Stimulated activated CD4-positive, alpha-beta T cell treated with anti-CD3 and anti-CD28 coated beads, Interleukin-1b, Interleukin-23, amount 100 ng/mL, for 4 hours (primary cell): ENCODE data around the gene ARHGEF7.
"Not testable (repeated sequence)": the region's sequence is repeated elsewhere in the genome, so short reads cannot be mapped to it uniquely, and the experiment has no call there.

ENCODE experiments used
- DNase-seq, 2 donors: peaks; one replicate each; pipeline ENCODE4 v3.0.0-alpha.2; 2020; ENCODE audit warnings: low read depth in 2 of 2

ARHGEF7 gene, protein sequence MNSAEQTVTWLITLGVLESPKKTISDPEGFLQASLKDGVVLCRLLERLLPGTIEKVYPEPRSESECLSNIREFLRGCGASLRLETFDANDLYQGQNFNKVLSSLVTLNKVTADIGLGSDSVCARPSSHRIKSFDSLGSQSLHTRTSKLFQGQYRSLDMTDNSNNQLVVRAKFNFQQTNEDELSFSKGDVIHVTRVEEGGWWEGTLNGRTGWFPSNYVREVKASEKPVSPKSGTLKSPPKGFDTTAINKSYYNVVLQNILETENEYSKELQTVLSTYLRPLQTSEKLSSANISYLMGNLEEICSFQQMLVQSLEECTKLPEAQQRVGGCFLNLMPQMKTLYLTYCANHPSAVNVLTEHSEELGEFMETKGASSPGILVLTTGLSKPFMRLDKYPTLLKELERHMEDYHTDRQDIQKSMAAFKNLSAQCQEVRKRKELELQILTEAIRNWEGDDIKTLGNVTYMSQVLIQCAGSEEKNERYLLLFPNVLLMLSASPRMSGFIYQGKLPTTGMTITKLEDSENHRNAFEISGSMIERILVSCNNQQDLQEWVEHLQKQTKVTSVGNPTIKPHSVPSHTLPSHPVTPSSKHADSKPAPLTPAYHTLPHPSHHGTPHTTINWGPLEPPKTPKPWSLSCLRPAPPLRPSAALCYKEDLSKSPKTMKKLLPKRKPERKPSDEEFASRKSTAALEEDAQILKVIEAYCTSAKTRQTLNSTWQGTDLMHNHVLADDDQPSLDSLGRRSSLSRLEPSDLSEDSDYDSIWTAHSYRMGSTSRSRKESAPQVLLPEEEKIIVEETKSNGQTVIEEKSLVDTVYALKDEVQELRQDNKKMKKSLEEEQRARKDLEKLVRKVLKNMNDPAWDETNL

DNA sequence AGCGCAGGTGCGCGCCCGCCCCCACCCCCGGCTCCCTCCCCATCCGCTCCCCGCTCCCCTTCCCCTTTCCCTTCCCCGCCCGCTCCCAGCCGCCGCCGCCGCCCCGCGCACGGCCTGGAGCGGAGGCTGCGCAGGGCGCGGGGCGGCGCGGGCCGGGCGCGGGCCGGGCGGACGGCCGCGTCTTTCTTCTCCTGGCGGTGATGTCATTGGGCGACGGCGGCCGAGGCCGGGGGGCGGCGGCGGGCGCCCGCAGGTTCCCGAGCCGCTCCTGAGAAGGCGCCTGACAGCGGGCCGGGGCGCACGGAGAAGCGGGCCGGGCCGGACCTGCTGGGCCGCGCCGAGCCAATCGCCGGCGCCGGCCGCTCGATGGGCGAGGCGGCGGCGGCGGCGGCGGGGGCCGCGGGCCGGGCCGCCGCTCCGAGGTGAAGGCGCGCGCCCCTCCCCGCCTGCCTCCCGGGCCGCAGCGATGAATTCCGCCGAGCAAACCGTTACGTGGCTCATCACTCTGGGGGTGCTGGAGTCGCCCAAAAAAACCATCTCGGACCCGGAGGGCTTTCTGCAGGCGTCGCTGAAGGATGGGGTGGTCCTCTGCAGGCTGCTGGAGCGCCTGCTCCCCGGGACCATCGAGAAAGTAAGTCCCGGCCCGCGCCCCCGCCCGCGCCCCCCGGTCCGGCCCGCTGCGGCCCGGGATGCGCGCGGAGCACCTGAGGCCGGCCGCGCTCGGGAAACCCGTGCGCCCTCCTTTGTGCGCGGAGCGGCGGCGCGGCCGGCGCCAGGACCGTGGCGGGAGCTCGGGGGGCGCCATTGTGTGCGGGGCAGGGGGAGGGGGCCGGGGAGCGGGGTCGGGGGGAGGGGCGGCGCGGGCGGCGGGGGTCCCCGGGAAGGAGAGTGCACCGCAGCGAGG is at the start of gene ARHGEF7:
ARHGEF7 (plus strand) TSS at position 250 of the 904 bp plus-strand sequence; CDS start at position 467, 217 bp downstream.
- DNase-seq, result no peak

DNA sequence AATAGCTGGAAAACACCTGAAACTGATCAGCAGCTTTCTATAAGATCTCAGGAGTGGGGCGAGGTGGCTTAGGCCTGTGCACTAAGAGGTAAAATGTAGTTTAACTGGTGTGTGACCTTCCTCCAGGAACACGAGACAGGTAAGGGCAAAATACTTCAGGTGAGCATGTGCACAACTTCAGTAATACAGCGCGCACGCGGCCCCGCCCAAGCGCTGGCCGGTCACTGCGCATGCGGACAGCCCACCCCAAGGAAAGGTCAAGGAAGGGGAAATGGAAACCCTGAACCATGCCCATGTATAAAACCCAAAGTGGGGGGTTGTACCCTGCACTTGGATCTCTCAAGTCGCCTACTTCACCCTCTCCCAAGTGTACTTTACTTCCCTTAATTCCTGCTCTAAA is 49.4 kb upstream of the ARHGEF7 start:
- DNase-seq, result no peak

DNA sequence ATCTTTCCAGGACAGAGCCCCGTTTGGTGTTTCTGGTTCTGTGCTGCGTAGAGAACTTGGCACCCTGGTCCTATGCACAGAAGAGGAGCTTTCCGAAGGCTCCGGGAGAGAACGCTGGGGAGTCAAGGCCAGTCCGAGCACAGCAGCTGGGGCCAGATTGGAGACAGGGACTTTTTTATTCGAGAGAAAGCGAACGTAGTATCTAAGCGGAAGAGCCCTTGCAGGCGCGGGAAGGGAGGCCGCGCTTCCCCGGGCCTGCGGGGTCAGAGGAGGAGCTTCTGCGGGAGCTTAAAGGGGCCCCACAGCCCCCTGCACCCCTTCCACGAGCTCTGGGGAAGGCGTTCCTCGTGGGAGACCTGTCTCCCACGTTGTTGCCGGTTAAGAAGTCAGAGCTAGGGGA is 48.6 kb upstream of the ARHGEF7 start:
- DNase-seq, result no peak

DNA sequence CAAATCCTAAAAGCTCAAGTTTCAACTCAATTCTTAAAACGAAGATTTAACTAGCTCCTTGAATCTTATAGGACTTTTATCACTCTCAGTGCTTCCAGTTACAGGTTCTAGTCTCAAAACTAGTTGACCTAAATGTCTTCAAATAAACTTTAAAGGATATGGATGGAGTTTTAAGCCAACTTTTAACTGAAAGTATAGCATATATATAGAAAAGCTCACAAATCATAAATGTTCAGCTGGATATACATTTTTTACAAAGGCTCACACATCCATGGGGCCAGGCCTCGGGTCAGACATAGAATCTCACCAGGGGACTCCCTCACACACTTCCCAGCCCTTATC is 47.1 kb upstream of the ARHGEF7 start:
- DNase-seq, result no peak

DNA sequence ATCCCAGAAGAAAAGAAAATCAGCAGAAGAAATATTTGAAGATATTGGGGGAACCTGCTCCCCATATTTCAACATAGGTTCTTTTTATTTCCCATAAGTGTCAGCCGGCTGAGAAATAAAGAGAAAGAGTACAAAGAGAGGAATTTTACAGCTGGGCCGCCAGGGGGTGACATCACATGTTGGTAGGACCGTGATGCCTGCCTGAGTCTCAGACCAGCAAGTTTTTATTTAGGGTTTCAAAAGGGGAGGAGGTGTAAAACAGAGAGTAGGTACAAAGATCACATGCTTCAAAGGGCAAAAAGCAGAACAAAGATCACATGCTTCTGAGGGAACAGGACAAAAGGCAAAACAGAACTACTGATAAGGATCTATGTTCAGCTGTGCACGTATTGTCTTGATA is 44.0 kb upstream of the ARHGEF7 start:
- not testable (repeated sequence) for DNase-seq

DNA sequence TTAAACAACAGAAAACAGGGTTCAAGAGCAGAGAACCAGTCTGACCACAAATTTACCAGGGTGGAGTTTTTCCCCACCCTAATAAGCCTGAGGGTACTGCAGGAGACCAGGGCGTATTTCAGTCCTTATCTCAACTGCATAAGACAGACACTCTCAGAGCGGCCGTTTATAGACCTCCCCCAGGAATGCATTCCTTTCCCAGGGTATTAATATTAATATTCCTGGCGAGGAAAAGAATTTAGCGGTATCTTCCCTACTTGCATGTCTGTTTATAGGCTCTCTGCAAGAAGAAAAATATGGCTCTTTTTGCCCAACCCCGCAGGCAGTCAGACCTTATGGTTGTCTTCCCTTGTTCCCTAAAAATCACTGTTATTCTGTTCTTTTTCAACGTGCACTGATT is 43.6 kb upstream of the ARHGEF7 start:
- DNase-seq, result not testable (repeated sequence)

DNA sequence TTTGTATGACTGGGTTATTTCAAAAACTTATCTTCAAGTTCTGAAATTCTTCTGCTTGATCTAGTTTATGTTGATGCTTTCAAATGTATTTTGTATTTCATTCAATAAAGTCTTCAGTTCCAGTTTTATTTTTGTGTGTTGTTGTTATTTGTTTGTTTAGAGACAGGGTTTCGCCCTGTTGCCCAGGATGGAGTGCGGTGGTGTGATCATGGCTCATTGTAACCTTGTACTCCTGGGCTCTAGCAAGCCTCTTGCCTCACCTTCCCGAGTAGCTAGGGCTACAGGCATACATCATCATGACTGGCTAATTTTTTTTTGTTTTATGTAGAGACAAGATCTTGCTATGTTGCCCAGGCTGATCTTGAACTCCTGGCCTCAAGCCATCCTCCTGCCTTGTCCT is 40.3 kb upstream of the ARHGEF7 start:
- no peak for DNase-seq

DNA sequence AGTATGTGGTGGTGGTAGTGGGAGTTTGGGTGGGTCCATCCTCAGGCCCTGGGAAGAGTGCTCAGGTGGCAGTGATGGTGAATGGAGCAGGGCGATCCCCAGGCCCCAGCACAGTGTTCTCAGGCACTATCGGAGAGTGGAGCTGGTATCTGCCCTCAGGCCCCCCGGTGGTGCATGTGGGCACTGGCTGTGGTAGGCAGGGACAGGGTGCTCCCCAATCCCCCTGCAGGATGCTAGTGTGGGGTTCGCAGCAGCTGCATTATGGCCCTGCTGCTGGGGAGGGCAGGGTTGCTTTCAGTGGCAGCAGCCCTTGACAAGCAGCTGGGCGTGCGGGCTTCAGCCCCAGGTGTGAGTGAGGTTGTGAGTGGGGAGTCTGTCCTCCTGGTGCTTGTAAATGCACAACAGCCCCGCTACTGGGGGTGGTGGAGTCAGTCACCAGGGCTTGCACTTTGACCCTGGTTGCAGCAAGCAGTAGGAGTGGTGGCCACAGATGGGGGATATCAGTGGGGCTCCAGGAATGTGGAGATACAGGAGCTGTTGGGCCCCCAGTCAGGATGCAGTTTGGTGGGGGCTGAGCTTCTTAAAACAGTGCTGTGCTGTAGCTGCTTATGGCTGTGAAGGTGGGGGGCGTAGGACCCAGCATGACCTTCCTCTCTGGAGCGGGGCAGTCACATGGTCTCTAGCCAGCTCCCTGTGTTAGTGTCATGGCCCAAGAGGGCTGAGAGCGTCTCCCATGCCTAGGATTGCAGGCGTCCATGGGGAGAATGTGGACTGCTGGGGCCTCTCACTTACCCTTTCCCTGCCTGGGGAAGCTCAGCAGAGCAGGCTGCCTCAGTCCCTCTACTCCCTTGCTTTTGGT is 38.7 kb upstream of the ARHGEF7 start:
- DNase-seq, result no peak

DNA sequence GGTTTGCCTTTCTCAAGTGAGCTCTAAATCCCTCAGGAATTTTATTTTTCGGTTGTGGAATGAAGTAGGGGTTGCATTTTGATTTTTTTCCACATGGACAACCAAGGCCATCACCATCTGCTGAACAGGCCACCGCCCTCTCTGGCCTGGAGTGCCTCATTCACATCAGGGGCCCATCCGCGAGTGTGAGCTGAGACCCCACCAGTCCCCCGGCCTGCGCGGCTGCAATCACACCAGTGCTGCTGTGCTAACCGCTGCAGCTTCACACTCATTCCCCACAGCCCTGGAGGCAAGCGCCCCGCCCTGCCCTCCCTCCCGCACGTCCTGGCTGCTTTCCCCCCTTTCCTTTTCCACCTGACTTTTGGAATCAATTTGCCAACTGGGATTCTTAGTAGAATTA is 35.7 kb upstream of the ARHGEF7 start:
- DNase-seq, result no peak

DNA sequence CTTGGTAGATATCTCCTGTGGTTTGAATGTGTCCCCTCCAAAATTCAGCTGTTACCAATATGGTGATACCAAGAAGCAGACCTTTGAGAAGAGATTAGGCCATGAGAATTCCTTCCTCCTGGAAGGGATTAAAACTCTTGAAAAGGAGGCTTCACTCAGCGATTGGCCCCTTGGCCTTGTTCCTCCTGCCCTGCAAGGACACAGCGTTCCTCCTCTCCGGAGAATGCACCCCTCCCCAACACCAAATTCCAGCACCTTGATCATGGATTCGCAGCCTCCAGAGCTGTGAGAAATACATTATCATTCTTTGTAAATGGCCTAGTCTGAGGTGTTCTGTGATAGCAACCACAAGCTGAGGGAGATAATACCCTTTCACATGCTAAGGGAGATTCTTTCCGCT is 34.5 kb upstream of the ARHGEF7 start:
- no peak for DNase-seq

DNA sequence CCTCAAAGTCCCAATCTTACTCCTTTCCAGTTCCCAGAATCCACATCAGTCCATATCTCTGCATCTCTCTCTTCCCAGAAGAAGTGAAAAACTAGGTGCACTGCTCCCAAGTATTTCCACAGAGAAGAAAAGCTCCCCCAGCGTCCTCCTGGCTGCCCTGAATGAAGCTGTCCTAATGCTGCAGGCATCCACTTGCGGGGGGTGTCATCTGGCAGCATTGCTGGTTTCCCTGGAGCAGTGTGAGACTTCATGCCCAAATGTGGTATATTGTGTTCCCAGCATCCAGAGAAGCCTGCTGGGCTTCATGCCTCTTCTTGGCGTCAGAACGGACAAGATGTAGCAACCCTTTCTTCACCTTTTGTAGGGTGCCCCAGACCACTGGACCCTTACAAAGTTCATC is 32.9 kb upstream of the ARHGEF7 start:
- no peak for DNase-seq

DNA sequence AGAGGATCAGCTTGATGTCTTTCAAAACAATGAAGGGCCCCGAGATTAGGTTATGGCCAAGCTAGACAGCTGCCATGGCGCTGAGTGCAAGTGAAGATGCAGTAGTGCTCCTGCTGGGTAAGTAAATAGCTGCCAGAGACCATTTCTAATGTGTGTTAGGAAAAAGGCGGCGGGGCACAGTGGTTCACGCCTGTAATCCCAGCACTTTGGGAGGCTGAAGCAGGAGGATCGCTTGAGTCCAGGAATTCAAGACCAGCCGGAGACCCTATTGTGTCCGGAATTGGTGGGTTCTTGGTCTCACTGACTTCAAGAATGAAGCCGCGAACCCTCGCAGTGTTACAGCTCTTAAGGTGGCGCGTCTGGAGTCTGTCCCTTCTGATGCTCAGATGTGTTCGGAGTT is 32.3 kb upstream of the ARHGEF7 start:
- DNase-seq, result not testable (repeated sequence)

DNA sequence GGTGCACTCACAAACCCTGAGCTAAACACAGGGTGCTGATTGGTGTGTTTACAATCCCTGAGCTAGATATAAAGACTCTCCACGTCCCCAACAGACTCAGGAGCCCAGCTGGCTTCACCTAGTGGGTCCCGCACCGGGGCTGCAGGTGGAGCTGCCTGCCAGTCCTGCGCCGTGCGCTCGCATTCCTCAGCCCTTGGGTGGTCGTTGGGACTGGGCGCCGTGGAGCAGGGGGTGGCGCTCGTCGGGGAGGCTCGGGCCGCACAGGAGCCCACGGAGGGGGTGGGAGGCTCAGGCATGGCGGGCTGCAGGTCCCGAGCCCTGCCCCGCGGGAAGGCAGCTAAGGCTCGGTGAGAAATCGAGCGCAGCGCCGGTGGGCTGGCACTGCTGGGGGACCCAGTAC is 31.4 kb upstream of the ARHGEF7 start:
- DNase-seq, result not testable (repeated sequence)

DNA sequence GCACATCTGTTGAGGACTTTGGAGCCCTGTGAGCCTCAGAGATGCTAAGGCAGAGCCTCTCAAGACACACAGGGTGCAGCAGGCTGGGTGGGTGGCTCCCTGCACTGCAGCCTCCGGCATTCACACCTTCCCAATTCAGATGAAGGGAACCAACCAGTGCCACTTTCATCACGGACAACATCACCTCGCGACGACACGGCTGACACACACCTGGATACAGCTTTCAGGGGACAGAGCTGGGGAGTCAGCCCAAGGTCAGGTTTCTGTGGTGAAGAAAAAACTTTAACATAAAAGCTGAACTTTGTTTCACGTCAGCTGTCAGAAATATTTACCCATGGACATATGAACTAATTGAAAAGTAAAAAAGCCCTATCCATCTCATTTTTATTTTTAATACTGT is 24.9 kb upstream of the ARHGEF7 start:
- DNase-seq, result no peak

DNA sequence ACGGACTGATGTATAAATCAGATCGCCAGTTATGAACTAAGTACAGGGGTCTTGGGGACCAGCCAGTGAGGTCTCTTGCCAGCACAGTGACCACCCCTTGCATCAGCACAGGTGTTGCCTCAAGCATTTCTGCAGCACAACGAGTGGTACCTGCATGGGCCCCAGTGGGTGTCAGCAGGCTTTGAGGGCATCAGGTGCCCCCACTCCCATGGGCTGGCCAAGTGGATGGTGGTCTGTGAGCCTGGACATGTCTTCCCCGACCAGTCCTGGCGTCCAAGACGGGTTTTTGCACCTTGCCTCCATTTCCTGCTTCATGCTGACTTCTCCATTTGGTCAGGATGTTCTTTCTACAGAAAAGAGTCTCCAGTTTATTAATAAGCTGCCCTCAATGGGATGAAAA is 22.4 kb upstream of the ARHGEF7 start:
- DNase-seq, result no peak

DNA sequence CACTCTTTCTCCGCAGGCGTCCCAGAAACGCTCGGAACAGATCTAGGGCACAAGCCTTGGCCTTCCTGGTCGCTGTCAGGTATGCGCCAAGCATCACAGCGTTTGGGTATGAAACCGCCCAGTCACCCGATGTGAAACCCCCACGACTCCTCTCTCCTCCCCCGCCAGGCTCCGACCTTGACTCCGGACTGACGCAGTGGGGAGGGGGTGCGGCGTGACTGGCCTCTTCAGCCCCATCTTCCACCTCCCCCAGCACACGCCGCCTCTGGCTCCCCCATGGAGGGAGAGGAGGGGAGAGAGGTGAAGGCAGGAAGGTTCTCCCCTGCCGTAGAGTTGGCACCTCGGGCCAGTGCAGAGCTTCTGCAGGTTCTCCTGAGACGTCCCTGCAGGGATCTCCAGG is 22.0 kb upstream of the ARHGEF7 start:
- no peak for DNase-seq

DNA sequence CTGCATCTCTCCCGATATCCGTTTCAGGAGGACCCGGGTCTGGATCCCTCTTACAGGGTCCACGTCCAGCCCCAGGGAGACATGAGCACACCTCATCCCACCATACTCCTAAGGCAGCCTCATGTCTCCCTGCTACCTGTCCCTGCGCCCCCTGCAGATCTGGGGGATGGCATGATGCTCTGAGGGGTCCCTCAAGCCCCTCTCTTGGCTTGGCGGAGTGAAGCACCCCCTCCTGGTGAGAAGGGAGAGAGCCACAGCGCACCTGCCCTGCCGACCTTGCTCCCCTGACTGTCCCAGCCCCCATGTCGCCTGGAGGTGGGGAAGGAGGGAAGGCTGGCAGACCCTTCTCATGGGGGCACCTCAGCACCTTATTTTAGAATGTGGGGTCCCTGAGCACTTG is 21.5 kb upstream of the ARHGEF7 start:
- no peak for DNase-seq

DNA sequence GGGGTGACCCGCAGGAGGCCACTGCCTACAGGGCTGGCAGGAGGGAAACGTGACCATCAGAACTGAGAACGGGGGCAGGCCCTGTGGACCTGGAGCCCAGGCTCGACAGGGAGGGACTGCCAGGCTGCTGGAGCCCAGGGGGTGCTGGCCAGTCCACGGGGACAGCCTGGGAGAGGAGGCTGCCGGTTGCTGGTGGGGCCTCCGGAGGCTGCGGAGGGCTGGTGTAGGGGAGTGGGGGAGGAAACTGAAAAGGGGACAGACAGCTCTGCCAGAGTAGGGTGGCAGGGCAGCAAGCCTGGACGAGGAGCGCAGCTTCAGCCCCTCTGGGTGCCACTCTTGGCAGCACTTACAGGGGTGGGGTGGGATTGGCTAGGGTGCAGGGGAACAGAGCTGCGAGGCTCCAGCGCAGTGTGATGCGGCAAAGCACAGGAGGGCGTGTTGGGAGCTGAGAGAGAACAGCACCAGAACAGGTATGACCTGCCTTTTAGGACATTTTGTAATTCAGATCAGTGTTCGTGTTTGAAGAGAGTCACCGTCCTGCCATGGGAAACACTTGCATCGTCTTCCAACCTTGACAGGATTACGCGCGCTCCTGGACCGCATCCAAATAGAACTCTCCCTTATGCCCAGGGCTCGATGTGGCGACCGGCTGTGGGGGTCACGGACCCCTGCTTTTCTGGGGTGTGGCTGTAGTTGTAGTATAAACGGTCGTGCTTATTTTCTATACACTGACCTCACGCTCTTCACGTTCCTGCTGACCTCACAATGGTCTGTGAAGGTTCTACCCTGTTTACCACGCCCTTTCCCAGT is 19.9 kb upstream of the ARHGEF7 start:
- DNase-seq, result no peak

DNA sequence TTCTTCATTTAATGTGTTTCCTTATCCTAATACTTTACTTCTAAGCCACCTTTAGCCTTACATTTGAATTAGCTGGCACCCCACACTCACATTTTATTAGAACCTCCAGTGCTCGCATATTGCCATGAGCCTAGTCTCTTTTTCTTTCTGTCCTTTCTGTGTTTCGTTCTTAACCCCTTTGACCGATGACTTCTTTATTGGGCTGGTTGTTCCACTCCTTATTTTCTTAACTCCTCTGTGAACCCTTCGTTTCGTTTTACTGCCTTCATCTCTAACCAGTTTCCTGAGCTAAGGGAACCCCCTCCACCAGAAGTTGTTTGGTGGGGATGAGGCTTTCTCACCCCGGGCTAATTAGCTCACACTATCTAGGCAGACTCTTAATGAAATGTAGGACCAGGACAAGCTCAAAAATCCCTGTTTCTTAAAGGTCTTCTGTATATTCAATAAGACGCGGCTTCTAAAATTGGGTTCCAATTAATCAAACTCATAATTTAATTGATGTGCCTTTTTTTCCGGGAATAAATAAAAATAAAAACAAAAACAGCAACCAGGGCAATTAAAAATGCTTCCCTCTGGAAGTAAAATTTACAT is 19.1 kb upstream of the ARHGEF7 start:
- no peak for DNase-seq

DNA sequence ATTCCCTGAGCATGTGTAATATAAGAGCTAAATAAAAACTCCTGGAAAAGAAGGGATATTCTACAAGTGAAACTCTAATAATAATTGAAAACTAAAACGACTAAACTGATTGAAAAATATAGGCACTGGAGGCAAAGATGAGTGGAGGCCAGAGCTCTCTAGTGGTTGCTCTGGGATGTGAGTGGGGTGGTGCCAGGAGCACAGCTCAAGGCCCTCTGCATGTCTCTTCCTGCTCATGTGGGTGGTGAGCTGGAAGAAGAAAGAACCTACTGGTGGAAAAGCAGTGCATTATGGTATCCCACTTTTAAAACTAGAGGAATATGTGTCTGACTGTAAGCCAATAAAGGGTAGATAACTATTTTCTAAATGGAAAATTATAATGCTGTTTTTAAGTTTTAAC is 15.8 kb upstream of the ARHGEF7 start:
- DNase-seq, result no peak
